GM21723 (cell line): Measurements from ENCODE around the gene PPP2R3A.
"Not testable (repeated sequence)": the region's sequence is repeated elsewhere in the genome, so short reads cannot be mapped to it uniquely, and the experiment has no call there.

Experiments
- ATAC-seq: cut with Tn5 transposase; IDR thresholded peaks from one replicate; pipeline ENCODE4 v1.9.1; 2021; ENCODE audit warnings: mild to moderate bottlenecking, moderate library complexity; ENCODE audit not compliant: unreplicated experiment

The PPP2R3A gene

DNA sequence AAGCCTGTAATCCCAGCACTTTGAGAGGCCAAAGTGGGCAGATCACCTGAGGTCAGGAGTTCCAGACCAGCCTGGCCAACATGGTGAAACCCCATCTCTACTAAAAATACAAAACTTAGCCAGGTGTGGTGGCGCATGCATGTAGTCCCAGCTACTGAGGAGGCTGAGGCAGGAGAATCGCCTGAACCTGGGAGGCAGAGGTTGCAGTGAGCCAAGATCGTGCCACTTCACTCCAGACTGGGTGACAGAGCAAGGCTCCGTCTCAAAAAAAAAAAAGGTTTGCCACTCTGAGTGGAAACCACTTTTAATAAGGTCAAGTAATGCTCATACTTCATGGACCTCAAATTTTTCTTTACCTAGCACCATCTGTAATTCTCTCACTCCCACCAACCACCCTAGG lies 178.9 kb downstream of the PPP2R3A start:
- not testable (repeated sequence) for ATAC-seq

DNA sequence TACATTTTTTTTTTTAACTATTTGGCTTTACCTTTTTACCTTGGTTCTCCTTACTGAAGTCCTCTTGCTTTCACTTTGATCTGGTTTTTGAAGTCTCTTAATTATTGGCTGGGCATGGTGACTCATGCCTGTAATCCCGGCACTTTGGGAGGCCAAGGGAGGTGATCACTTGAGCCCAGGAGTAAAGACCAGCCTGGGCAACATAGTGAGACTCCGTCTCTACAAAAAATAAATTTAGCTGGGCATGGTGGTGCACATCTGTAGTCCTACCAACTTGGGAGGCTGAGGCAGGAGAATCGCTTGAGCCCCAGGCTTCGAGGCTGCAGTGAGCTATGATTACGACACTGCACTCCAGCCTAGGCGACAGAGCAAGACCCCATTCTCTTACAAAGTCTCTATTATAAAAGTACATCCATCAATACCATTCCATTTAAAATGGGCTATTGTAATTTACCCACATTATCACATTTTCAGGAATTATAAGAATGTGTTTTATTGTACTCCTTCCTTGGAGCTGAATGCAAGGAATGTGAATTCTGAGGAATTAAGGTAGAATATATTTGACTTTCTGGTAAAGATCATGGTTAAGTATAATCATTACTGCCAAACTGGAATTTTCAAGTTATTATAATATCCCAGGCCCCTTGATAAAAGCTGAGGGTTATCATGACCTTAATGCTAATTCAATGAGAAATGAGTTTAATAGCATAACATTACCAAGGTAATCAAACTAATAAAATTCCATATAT lies 181.6 kb downstream of the PPP2R3A start:
- no peak for ATAC-seq

DNA sequence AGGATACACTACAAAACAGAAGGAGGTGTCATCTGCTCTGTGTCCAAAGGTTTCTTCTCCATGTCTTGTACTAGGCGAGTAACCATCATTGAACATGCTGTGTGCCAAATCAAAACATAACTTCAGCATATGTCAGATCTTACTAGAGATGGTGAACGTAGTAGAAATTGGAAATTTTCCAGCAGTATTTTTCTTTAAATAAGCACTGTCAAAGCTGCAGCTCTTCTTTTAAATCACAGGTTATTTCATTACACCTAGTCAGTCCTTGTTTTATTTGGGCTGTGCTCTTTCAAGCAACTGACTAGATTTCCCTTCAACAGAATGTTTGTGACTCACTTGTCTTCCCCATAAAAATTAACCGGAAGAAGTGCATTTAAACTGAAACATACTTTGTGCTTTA lies 184.1 kb downstream of the PPP2R3A start:
- no peak for ATAC-seq

DNA sequence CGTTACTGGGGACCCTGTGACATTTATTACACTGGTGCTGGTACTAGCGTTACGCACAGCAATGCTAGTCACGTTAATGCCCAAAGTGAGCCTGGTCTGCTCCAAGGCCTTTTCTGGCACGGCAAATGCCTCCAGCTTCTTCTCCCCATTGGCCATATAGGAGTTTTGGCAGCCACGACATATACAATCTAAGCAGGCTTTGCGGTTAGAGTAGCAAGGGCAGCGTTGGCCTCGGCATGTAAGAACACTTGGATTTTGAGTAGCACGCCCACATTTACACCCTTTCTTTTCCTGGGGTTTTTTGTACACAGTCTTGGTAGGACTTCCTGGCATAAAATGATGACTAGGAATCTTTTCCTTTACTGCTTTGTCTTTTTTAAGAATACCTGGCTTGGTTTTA lies 185.7 kb downstream of the PPP2R3A start:
- ATAC-seq = no peak

DNA sequence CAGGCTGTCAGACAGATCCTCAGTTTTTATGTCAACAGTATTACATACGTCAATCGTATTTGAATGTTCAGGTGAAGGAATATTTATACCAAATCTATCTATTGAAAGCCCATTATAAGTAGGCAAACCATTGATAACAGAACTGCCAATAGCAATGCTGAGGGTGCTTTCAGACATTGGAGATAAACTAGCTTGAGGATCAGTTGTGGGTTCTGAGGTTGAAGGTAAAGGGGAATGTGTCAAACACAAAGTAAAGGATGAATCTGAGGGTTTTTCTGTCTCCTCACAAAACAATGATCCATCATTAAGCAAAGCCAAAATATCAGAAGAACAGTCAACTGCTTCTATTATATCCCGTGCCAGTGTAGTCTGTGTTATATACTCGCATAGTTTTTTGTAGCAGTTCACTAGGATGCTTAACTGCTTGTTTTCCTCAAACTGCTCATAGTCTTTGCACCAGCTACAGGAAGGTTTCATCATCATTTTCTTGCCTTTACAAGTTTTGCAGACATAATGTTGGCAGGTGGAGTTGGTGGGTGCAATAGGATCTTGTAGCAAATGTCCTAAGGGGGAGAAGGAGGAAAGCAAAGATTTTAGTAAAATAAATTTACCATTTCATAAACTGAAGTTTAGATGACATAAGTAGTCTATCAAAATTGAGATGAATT lies 186.8 kb downstream of the PPP2R3A start:
- ATAC-seq = no peak

DNA sequence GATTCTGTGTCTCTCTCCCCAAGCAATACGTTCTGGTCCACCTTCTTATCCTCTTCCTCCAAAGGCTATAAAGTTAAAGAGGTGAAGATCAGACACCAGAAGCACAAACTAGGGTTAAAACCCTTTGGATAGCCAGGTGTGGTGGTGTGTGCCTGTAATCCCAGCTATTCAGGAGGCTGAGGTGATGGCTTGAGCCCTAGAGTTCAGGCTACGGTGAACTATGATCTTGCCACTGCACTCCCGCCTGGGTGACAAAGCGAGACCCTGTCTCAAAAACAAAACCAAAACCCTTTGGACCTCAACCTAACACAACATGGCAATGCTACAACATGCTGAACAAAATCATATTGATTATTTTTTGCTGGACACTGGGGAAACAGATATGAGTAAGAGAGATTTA lies 187.4 kb downstream of the PPP2R3A start:
- no peak for ATAC-seq

DNA sequence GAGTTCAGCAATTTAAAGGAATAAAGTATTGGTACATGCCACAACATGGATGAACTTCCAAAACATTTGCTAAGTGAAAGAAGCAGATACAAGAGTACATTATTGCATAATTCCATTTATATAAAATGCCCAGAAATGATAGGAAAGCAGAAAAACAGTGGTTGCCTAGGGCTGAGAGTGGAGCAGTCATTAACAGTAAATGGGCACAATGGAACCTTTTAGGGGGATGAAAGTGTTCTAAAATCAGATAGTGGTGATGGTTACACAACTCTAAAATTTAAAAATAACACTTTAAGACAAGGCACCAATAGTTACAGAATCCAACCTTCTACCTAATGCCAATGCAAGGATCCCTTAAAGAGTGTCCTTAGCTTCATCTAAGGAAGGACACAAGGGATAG lies 196.0 kb downstream of the PPP2R3A start:
- ATAC-seq = no peak

DNA sequence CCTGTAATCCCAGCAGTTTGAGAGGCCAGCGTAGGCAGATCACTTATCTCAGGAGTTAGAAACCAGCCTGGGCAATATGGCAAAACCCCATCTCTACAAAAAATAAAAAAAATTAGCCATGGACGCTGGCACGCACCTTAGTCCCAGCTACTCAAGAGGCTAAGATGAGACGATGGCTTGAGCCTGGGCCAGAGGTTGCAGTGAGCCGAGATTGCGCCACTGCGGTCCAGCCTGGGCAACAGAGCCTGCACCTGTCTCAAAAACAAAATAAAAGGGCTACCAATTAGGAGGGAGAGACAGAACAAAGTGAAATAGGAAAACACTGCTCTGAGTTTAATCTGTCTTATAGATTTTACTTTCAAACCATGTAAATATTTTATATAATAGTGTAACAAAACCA lies 196.8 kb downstream of the PPP2R3A start:
- ATAC-seq = no peak

DNA sequence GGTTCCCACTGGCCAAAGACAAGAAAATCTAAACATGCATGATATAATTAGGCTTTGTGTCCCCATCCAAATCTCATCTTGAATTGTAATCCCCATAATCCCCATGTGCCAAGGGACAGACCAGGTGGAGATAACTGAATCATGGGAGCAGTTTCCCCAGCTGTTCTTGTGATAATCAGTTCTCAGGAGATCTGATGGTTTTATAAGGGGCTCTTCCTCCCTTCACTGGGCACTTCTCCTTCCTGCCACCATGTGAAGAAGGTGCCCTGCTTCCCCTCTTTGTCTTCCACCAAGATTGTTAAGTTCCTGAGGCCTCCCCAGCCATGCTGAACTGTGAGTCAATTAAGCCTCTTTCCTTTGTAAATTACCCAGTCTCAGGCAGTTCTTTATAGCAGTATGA lies 198.1 kb downstream of the PPP2R3A start:
- ATAC-seq = not testable (repeated sequence)

DNA sequence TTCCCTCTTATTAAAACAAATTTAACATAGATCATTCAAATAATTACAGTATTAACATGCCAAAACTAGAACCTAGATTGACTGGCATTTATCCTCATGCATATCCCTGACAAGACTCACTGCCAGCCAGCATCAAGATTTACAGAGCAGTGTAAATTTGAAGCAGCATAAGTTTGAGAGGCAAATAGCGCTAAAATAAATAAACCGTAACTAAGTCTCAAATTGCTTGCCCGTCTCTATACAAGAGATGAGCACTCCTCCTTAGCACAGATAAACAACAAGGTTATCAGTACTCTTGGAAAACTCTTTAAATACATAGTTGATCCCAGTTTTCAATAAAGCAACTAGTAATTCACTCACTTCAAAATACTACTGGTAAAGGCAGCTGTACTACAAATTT lies 201.0 kb downstream of the PPP2R3A start:
- no peak for ATAC-seq

DNA sequence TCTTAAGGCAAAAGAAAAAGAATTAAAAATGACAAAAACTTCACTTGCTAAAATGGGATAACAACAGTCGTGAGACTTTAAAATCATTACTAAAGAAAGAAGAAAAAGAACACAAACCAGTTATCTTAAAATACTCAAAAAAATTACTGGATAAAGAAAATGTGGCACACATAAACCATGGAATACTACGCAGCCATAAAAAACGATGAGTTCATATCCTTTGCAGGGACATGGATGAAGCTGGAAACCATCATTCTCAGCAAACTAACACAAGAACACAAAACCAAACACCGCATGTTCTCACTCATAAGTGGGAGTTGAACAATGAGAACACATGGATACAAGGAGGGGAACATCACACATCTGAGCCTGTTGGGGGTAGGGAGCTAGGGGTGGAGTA lies 202.7 kb downstream of the PPP2R3A start:
- ATAC-seq = not testable (repeated sequence)

DNA sequence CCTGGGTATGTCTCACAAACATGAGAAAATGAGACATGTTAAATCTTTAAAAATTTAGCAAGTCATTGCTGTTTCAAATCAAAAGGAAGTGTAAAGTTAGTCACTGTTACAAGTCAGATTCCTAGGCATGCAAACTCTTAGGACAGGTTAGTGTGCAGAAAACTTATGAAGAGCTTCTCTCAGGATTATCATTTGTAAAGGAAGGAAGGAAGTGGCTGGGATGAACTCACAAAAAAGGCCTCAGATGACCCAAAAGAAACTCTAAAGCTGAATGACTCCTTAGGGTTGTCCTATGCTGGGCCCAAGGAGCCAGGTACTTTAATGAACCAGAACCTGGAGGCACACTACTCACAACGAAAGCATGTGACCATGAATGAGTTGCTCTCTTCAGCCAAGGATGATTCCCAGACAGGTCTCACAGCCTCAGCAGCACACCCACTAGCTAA lies 205.6 kb downstream of the PPP2R3A start:
- no peak for ATAC-seq

DNA sequence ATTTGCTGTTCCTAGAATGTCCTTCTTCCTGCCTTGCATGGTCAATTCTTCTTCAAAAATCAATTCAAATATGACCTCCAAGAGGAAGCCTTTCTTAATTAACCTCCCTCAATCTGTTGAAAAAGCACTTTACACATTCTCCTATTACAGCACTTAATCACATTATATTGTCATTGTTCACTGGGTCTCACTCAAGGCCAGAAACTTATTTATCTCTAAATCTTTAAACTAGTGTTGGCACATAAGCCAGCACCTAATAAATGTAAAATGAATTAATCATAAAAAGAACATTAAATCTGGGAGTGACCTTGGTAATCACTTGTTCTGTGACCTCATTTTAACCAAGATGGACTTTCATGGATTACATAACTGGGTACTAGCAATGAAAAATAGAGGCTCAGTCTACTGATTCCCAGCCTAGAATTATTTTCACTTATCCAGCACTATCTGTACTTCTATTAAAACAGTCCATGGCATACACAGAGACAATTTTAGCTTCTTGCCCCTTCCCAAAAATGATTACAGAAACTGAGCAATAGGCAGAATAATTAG lies 208.5 kb downstream of the PPP2R3A start:
- ATAC-seq = no peak

DNA sequence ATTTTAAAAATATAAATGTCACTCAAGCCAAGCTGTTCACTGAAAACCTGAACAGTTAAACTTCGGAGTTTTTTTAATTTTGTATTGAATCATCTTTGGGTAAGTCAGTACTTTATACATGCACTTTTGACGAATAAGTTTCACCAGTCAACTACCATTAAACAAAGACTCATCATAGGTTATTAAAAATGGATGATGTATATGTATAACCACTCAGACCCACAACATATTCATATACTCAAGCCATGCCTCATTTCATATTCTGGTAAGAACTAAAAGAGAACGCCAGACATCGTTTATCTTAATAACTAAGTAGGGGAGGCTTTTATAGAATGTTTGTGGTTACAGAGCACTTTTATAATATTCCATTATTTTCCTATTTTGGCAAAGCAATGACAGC lies 212.3 kb downstream of the PPP2R3A start:
- ATAC-seq = no peak

DNA sequence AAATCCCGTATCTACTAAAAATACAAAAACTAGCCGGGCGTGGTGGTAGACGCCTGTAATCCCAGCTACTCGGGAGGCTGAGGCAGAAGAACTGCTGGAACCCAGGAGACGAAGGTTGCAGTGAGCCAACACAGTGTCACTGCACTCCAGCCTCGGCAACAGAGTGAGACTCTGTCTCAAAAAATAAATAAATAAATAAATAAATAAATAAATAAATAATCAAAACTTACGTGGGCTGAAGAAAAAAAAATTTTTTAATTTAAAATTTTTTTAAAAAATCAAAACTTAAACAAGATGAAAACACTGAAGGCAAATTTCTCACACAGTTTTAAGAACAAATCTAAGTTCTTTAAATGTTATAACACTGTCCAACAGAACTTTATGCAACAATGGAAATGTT lies 216.2 kb downstream of the PPP2R3A start:
- no peak for ATAC-seq

DNA sequence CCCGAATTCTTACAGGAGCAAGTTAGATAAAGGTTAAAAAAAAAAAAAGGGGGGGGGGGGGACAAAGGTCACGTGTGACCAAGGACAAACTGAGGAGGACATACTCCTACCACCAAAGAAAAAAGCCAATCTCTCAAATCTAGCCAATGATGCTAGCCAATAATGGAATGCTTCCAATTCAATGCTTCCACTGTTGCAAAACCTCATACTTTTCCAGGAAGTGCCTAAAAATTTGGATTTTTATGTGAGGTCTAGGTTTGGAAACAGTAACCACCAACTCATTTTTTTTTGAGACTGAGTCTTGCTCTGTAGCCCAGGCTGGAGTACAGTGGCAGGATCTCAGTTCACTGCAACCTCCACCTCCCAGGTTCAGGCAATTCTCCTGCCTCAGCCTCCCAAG lies 219.2 kb downstream of the PPP2R3A start:
- no peak for ATAC-seq

DNA sequence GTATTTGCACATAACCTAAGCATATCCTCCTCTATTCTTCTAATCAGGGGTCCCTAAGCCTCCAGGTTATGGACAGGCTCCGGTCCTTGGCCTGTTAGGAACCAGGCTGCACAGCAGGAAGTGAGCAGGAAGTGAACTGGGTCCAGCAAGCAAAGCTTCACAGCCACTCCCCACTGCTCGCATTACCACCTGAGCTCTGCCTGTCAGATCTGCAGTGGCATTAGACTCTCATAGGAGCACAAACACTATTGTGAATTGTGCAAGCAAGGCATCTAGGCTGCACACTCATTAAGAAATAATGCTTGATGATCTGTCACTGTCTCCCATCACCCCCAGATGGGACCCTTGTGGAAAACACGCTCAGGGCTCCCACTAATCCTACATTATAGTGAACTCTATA lies 220.8 kb downstream of the PPP2R3A start:
- ATAC-seq = peak; percentile 47

DNA sequence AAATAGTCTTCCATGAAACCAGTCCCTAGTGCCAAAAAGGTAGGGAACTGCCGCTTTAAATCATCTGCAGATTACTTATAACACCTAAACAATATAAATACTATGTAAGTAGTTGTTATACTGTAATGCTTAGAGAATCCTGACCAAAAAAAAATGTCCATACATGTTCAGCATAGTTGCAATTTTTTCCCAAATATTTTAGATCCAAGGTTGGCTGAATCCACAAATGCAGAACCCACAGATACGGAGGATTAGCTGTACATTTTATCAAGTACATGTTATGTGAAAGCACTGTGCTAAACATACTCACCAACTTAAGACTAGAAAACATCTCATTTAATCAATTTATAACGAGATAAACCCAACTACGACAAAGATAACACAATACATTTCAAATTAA lies 221.3 kb downstream of the PPP2R3A start:
- no peak for ATAC-seq

DNA sequence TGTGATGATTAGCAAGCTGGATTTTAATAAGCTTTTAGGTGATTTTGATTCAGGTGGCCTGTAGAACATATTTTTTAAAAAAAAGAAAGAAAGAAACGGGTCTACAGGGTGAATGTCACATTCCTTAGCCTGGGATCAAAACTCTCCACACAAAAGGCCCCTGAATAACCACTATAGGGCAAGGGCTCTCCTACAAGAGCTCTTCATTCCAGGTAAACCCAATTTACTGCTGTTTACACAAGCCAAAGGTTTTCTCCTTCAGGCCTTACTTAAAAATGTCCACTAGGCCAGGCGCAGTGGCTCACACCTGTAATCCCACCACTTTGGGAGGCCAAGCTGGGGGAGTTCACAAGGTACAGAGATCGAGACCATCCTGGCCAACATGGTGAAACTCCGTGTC lies 222.3 kb downstream of the PPP2R3A start:
- no peak for ATAC-seq

DNA sequence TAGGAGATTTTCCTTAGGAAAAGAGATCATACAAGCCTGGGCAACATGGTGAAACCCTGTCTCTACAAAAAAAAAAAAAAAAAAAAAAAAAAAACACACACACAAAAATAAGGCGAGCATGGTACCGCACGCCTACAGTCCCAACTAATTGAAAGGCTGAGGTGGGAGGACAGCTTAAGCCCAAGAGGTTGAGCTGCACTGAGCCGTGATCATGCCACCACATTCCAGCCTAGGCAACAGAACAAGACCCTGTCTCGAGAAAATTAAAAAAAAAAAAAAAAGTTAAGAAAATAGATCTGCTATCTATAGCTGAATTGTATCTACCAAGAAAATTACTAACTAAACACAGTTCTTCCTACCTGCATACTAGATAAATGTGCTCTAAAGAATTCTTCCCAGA lies 223.5 kb downstream of the PPP2R3A start:
- no peak for ATAC-seq

DNA sequence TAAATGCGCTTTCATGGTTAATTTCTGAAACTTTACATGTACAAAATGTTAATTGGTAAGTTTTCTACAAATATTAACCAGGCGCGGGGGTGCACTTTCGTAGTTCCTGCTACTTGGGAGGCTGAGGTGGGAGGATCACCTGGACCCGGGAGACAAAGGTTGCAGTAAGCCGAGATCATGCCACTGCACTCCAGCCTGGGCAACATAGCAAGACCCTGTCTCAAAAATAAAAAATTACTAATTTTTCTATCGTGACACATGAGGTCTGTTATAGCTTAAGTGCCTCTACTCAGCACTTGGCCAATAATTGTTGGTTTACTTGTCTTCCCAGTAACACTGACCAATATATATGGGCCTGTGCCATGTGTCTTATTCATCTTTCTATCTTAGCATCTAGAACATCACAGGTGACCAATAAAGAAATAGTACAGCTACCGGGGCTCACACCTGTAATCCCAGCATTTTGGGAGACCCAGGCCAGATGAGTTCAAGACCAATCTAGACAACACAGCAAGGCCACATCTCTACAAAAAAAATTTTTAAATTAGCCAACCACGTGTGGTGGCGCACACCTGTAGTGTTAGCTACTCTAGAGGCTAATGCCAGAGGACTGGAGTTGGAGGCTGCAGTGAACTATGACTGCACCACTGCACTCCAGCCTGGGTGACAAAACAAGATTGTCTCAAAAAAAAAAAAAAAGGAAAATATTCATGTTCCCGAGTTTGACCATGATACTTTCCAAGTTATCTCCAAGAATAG lies 224.5 kb downstream of the PPP2R3A start:
- no peak for ATAC-seq

DNA sequence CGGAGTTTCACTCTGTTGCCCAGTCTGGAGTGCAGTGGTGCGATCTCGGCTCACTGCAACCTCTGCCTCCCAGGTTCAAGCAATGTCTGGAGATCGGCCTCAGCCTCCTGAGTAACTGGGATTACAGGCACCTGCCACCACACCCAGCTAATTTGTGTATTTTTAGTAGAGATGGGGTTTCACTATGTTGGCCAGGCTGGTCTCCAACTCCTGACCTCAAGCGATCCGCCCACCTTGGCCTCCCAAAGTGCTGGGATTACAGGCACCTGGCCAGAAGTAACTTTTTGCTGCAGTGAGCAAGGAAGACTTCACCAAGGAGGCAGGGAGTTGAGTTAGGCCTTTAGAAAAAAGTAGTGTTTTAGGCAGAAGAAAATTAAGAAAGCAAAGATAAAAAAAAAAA lies 226.7 kb downstream of the PPP2R3A start:
- ATAC-seq = not testable (repeated sequence)
